ENCODE measurements around the gene CAMTA1. TPM values are rescaled to one million over a fixed set of nuclear protein-coding genes. Genes with fewer than 3 reads are reported as not detected.

Gene CAMTA1
- total RNA-seq, 5 donors from 2014 or later (not counting 1 experiment from before 2014, with no cell fraction given): 29.7 to 37.4 (median 34.6) TPM

GRCh38 chr1:7013833-7014639, 228.8 kb downstream of the CAMTA1 start:
- Histone ChIP-seq H3K36me3 (ENCODE audit: control insufficient read depth in 2 of 2, extremely low read depth in 1 of 2, insufficient read depth in 1 of 2, low read length in 1 of 2) (no peaks in the 10 kb centered on the region), H3K27ac (ENCODE audit: low read length) (no peak overlapping the region), H3K4me3 (ENCODE audit: control insufficient read depth in 1 of 2, extremely low read depth in 1 of 2, low read length in 1 of 2) (no peak overlapping the region), H3K27me3 (replicated peaks in 1 of 2; ENCODE audit: control insufficient read depth in 2 of 2, extremely low read depth in 1 of 2, insufficient read depth in 2 of 2, low read length in 1 of 2) (peaks cover 0 to 25% of the 10 kb centered on the region in 2 experiments), H3K9me3 (no peaks in the 10 kb centered on the region), H3K4me1 (ENCODE audit: control insufficient read depth in 1 of 2, extremely low read depth in 1 of 2, insufficient read depth in 2 of 2, low read length in 2 of 2) (no peaks in the 10 kb centered on the region)
- H3K9me3 Mint-ChIP-seq: no peaks in the 10 kb centered on the region
- no peaks in the 10 kb centered on the region for H3K4me1 Mint-ChIP-seq
- ATAC-seq (replicated peaks in 1 of 4) (no peak), DNase-seq (no peak)
- no peaks in the 10 kb centered on the region for H3K36me3 Mint-ChIP-seq
- no peak overlapping the region for H3K27ac Mint-ChIP-seq
- H3K27me3 Mint-ChIP-seq: peaks cover 0 to 8% of the 10 kb centered on the region in 2 donors
- CTCF ChIA-PET: no interaction called here
- WGBS (ENCODE audit: insufficient coverage): 86% methylated on average over 10 of the region's 18 CpGs
- H3K4me3 Mint-ChIP-seq: no peak overlapping the region
- POLR2A ChIA-PET: no interaction called here

- H3K27me3 ChIP-seq (replicated peaks in 1 of 2; ENCODE audit: control insufficient read depth in 2 of 2, extremely low read depth in 1 of 2, insufficient read depth in 2 of 2, low read length in 1 of 2): peaks cover 0 to 25% of the 10 kb centered on the region in 2 experiments
- ATAC-seq (replicated peaks in 1 of 4) (no peak), DNase-seq (no peak)
- H3K36me3 ChIP-seq (ENCODE audit: control insufficient read depth in 2 of 2, extremely low read depth in 1 of 2, insufficient read depth in 1 of 2, low read length in 1 of 2): no peaks in the 10 kb centered on the region
- no peaks in the 10 kb centered on the region for H3K9me3 ChIP-seq
- no peak overlapping the region for H3K27ac ChIP-seq (ENCODE audit: low read length)
- no peaks in the 10 kb centered on the region for H3K36me3 Mint-ChIP-seq
- no peak overlapping the region for H3K4me3 Mint-ChIP-seq
- H3K4me1 Mint-ChIP-seq: no peaks in the 10 kb centered on the region
- peaks cover 0 to 8% of the 10 kb centered on the region in 2 donors for H3K27me3 Mint-ChIP-seq
- no peak overlapping the region for H3K4me3 ChIP-seq (ENCODE audit: control insufficient read depth in 1 of 2, extremely low read depth in 1 of 2, low read length in 1 of 2)
- ChIA-PET POLR2A (no interaction called here), CTCF (no interaction called here)
- 80% methylated on average over 2 of the region's 8 CpGs for WGBS (ENCODE audit: insufficient coverage)
- H3K4me1 ChIP-seq (ENCODE audit: control insufficient read depth in 1 of 2, extremely low read depth in 1 of 2, insufficient read depth in 2 of 2, low read length in 2 of 2): no peaks in the 10 kb centered on the region
- no peak overlapping the region for H3K27ac Mint-ChIP-seq
- H3K9me3 Mint-ChIP-seq: no peaks in the 10 kb centered on the region
Observed at GRCh38 chr1:7014640-7014930, 229.3 kb downstream of the CAMTA1 start.

DNA sequence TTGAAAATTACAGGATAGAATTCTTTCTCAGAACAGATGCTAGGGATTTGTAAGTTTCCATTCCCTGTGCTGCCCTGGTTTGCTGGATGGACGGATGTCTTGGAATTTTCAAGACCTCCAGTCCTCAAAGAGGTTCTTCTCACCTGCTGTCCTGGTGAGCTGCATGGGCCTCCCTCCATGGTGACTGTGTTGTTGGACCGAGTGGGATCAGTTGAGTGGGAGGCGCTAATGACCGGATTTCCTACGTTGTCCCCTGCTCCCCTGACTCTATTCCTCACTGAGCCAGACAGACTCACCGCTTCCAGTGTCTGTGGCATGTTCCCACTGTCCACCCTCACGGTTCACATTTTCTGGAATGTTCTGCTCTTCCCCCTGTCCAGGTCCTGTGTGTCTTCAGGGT, 229.8 kb downstream of the CAMTA1 start:
- DNase-seq: no peak
- no peaks in the 10 kb centered on the region for H3K9me3 ChIP-seq
- H3K4me1 ChIP-seq (ENCODE audit: control insufficient read depth in 1 of 2, extremely low read depth in 1 of 2, insufficient read depth in 2 of 2, low read length in 2 of 2): no peaks in the 10 kb centered on the region
- H3K4me3 ChIP-seq (ENCODE audit: control insufficient read depth in 1 of 2, extremely low read depth in 1 of 2, low read length in 1 of 2): no peak overlapping the region
- no peak overlapping the region for H3K27ac ChIP-seq (ENCODE audit: low read length)
- H3K27me3 ChIP-seq (replicated peaks in 1 of 2; ENCODE audit: control insufficient read depth in 2 of 2, extremely low read depth in 1 of 2, insufficient read depth in 2 of 2, low read length in 1 of 2): peaks cover 0 to 21% of the 10 kb centered on the region in 2 experiments
- Mint-ChIP-seq H3K9me3 (no peaks in the 10 kb centered on the region), H3K27ac (no peak overlapping the region), H3K27me3 (peaks cover 0 to 8% of the 10 kb centered on the region in 2 donors), H3K4me3 (no peak overlapping the region), H3K4me1 (no peaks in the 10 kb centered on the region), H3K36me3 (no peaks in the 10 kb centered on the region)
- POLR2A ChIA-PET: no interaction called here
- 84% methylated on average over 3 of the region's 7 CpGs for WGBS (ENCODE audit: insufficient coverage)
- ATAC-seq (replicated peaks in 1 of 4): no peak
- no peaks in the 10 kb centered on the region for H3K36me3 ChIP-seq (ENCODE audit: control insufficient read depth in 2 of 2, extremely low read depth in 1 of 2, insufficient read depth in 1 of 2, low read length in 1 of 2)
- CTCF ChIA-PET: no interaction called here

GRCh38 chr1:7018351-7018750, 233.1 kb downstream of the CAMTA1 start:
- Histone ChIP-seq H3K27me3 (replicated peaks in 1 of 2; ENCODE audit: control insufficient read depth in 2 of 2, extremely low read depth in 1 of 2, insufficient read depth in 2 of 2, low read length in 1 of 2) (peaks cover 0 to 32% of the 10 kb centered on the region in 2 experiments), H3K36me3 (ENCODE audit: control insufficient read depth in 2 of 2, extremely low read depth in 1 of 2, insufficient read depth in 1 of 2, low read length in 1 of 2) (no peaks in the 10 kb centered on the region), H3K4me3 (ENCODE audit: control insufficient read depth in 1 of 2, extremely low read depth in 1 of 2, low read length in 1 of 2) (no peak overlapping the region), H3K27ac (ENCODE audit: low read length) (no peak overlapping the region), H3K4me1 (ENCODE audit: control insufficient read depth in 1 of 2, extremely low read depth in 1 of 2, insufficient read depth in 2 of 2, low read length in 2 of 2) (no peaks in the 10 kb centered on the region), H3K9me3 (no peaks in the 10 kb centered on the region)
- Mint-ChIP-seq H3K4me3 (no peak overlapping the region), H3K27ac (no peak overlapping the region), H3K36me3 (no peaks in the 10 kb centered on the region), H3K4me1 (no peaks in the 10 kb centered on the region), H3K9me3 (no peaks in the 10 kb centered on the region), H3K27me3 (peaks cover 8% of the 10 kb centered on the region in 2 donors)
- ChIA-PET POLR2A (no interaction called here), CTCF (no interaction called here)
- no peak for DNase-seq
- no peak for ATAC-seq (replicated peaks in 1 of 4)
- WGBS (ENCODE audit: insufficient coverage): 100% methylated on average over 3 of the region's 7 CpGs

- DNase-seq: no peak
- ATAC-seq (replicated peaks in 1 of 4): no peak
- Mint-ChIP-seq H3K4me3 (no peak overlapping the region), H3K36me3 (no peaks in the 10 kb centered on the region), H3K9me3 (no peaks in the 10 kb centered on the region), H3K4me1 (no peaks in the 10 kb centered on the region), H3K27me3 (peaks cover 5 to 8% of the 10 kb centered on the region in 2 donors), H3K27ac (no peak overlapping the region)
- Histone ChIP-seq H3K36me3 (ENCODE audit: control insufficient read depth in 2 of 2, extremely low read depth in 1 of 2, insufficient read depth in 1 of 2, low read length in 1 of 2) (no peaks in the 10 kb centered on the region), H3K4me1 (ENCODE audit: control insufficient read depth in 1 of 2, extremely low read depth in 1 of 2, insufficient read depth in 2 of 2, low read length in 2 of 2) (no peaks in the 10 kb centered on the region), H3K27me3 (replicated peaks in 1 of 2; ENCODE audit: control insufficient read depth in 2 of 2, extremely low read depth in 1 of 2, insufficient read depth in 2 of 2, low read length in 1 of 2) (peaks cover 0 to 27% of the 10 kb centered on the region in 2 experiments), H3K27ac (ENCODE audit: low read length) (no peak overlapping the region), H3K9me3 (no peaks in the 10 kb centered on the region), H3K4me3 (ENCODE audit: control insufficient read depth in 1 of 2, extremely low read depth in 1 of 2, low read length in 1 of 2) (no peak overlapping the region)
- ChIA-PET POLR2A (interaction anchor here in 1 of 2 donors (0.6 kb wide), 1 partner anchor 24 kb away, joined by 4 read pairs; no protein-coding TSS in a partner anchor), CTCF (no interaction called here)
- WGBS (ENCODE audit: insufficient coverage): 94% methylated on average over 14 of the region's 14 CpGs
Observed at GRCh38 chr1:7018826-7019225, 233.6 kb downstream of the CAMTA1 start.

DNA sequence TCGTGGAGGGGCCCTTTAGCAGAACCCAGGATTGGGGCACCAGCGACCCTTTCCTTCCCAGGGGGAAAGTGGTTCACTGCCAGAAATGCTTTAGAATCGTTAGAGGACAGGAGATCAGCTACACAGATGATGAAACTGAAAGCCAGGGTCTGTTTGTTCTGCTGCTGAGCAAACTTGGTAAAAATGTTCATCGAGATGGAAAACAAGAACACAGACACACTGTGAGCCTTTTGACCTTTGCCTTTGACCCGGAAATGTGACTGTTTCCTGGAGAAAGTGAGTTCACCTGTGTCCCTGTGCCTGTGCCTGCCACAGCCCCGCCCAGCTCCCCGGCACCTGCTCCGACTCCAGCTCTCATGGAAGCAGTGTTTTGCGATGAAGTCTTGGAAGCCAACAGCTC, 234.3 kb downstream of the CAMTA1 start:
- H3K4me1 ChIP-seq (ENCODE audit: control insufficient read depth in 1 of 2, extremely low read depth in 1 of 2, insufficient read depth in 2 of 2, low read length in 2 of 2): no peaks in the 10 kb centered on the region
- no peak overlapping the region for H3K4me3 ChIP-seq (ENCODE audit: control insufficient read depth in 1 of 2, extremely low read depth in 1 of 2, low read length in 1 of 2)
- no peaks in the 10 kb centered on the region for H3K36me3 Mint-ChIP-seq
- H3K9me3 Mint-ChIP-seq: no peaks in the 10 kb centered on the region
- no peak overlapping the region for H3K27ac ChIP-seq (ENCODE audit: low read length)
- DNase-seq: no peak
- POLR2A ChIA-PET: no interaction called here
- H3K27me3 ChIP-seq (replicated peaks in 1 of 2; ENCODE audit: control insufficient read depth in 2 of 2, extremely low read depth in 1 of 2, insufficient read depth in 2 of 2, low read length in 1 of 2): peaks cover 0 to 21% of the 10 kb centered on the region in 2 experiments
- CTCF ChIA-PET: no interaction called here
- H3K9me3 ChIP-seq: no peaks in the 10 kb centered on the region
- no peak overlapping the region for H3K4me3 Mint-ChIP-seq
- 65% methylated on average over 6 of the region's 9 CpGs for WGBS (ENCODE audit: insufficient coverage)
- H3K36me3 ChIP-seq (ENCODE audit: control insufficient read depth in 2 of 2, extremely low read depth in 1 of 2, insufficient read depth in 1 of 2, low read length in 1 of 2): no peaks in the 10 kb centered on the region
- no peak overlapping the region for H3K27ac Mint-ChIP-seq
- no peak for ATAC-seq (replicated peaks in 1 of 4)
- H3K27me3 Mint-ChIP-seq: peaks cover 5 to 8% of the 10 kb centered on the region in 2 donors
- no peaks in the 10 kb centered on the region for H3K4me1 Mint-ChIP-seq

Measured in T-cell (primary cell).